EL (cell line): ENCODE measurements around the gene APBB1IP.
"Not testable (repeated sequence)": the region's sequence is repeated elsewhere in the genome, so short reads cannot be mapped to it uniquely, and the experiment has no call there.

Source experiments
- DNase-seq: peaks from one replicate; pipeline ENCODE4 v3.0.0-alpha.2; 2016

APBB1IP gene

GRCh38 chr10:26479766-26480492 lies 41.8 kb downstream of the APBB1IP start:
- no peak for DNase-seq

GRCh38 chr10:26481315-26481692 lies 43.2 kb downstream of the APBB1IP start:
- DNase-seq: no peak

GRCh38 chr10:26481914-26482550 lies 43.9 kb downstream of the APBB1IP start:
- no peak for DNase-seq

- peak; percentile 53 for DNase-seq
These were observed 45.4 kb downstream of the APBB1IP start for GRCh38 chr10:26483554-26483953.

GRCh38 chr10:26485150-26485941 lies 47.2 kb downstream of the APBB1IP start:
- peak; percentile 61 for DNase-seq

- peak; percentile 99 for DNase-seq
These were observed 48.2 kb downstream of the APBB1IP start for GRCh38 chr10:26486304-26486703.

GRCh38 chr10:26486990-26487850 lies 49.1 kb downstream of the APBB1IP start:
- DNase-seq: peak; percentile 98

- DNase-seq: peak; percentile 86
These were observed 50.2 kb downstream of the APBB1IP start for GRCh38 chr10:26488344-26488743.

- no peak for DNase-seq
These were observed 50.9 kb downstream of the APBB1IP start for GRCh38 chr10:26489081-26489480.

- not testable (repeated sequence) for DNase-seq
These were observed 52.2 kb downstream of the APBB1IP start for GRCh38 chr10:26490367-26490766.

- no peak for DNase-seq
These were observed 53.1 kb downstream of the APBB1IP start for GRCh38 chr10:26491276-26491675.

GRCh38 chr10:26491934-26492333 lies 53.8 kb downstream of the APBB1IP start:
- DNase-seq: no peak

- not testable (repeated sequence) for DNase-seq
These were observed 54.6 kb downstream of the APBB1IP start for GRCh38 chr10:26492725-26493124.

GRCh38 chr10:26494018-26494417 lies 55.9 kb downstream of the APBB1IP start:
- no peak for DNase-seq

- no peak for DNase-seq
These were observed 61.3 kb downstream of the APBB1IP start for GRCh38 chr10:26499426-26499825.

GRCh38 chr10:26502986-26503385 lies 64.8 kb downstream of the APBB1IP start:
- DNase-seq: no peak

- DNase-seq: no peak
These were observed 65.8 kb downstream of the APBB1IP start for GRCh38 chr10:26503911-26504310.

- DNase-seq: not testable (repeated sequence)
These were observed 66.3 kb downstream of the APBB1IP start for GRCh38 chr10:26504429-26504828.

- DNase-seq: no peak
These were observed 67.3 kb downstream of the APBB1IP start for GRCh38 chr10:26505491-26505890.

GRCh38 chr10:26506736-26507135 lies 68.6 kb downstream of the APBB1IP start:
- no peak for DNase-seq

GRCh38 chr10:26507441-26507840 lies 69.3 kb downstream of the APBB1IP start:
- peak; percentile 22 for DNase-seq

- DNase-seq: no peak
These were observed 69.9 kb downstream of the APBB1IP start for GRCh38 chr10:26508016-26508415.

GRCh38 chr10:26509307-26509706 lies 71.2 kb downstream of the APBB1IP start:
- DNase-seq: no peak
